Peyer's patch (tissue), 4 donors: Measurements from ENCODE around the gene STAT5B.

Source experiments
- POLR2A ChIP-seq, 2 donors: fragments of 450-650 bp; IDR thresholded peaks; one replicate each; pipeline ENCODE4 v1.5.1; 2017; ENCODE audit warnings: antibody characterized with exemption in 2 of 2, mild to moderate bottlenecking in 2 of 2, moderate library complexity in 2 of 2
- TF ChIP-seq, protein P1 (sequence below), 6 experiments: fragments of 450-650 bp in 4 of 6; fragments of 200-600 bp in 2 of 6; sonication (generic) in 1 of 6; IDR thresholded peaks; one replicate each; pipeline ENCODE4 v1.5.1; 2017 to 2019; ENCODE audit warnings: antibody characterized with exemption in 6 of 6, mild to moderate bottlenecking in 3 of 6, moderate library complexity in 1 of 6

DNA sequence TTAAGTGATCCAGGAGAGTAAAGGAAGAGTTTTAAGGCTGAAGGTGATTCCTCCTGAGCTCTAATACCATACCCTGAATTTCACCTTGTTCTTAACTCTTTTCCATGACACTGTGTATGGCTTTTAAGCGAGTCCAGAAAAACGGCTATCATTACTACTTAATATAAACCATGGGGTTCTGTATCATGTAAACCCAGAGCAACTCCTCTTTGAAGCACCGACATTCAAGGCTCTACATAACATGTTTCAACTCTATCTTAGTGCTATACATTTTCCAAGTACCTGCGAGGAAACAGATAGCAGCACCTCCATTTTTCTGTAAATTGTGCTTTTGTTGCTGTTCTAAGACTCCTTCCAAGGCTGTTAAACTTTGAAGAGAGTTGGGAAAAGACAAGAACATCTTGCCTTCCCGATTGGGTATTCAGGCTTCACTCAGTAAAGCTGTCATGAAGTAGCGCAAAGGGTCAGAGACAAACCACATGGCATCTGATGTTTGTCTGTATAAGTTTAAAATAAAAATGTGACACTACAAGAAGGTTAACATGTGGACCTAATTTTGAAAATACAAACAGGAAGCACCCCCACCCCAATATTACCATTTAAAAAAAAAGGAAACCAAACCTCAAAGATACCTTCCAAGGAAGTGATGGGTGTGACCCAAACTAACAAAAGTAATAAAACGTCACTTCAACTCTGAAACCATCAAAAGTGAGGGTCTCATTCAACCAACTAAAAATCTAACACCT is 3.9 kb downstream of the STAT5B start:
- TF ChIP-seq, protein P1, sequence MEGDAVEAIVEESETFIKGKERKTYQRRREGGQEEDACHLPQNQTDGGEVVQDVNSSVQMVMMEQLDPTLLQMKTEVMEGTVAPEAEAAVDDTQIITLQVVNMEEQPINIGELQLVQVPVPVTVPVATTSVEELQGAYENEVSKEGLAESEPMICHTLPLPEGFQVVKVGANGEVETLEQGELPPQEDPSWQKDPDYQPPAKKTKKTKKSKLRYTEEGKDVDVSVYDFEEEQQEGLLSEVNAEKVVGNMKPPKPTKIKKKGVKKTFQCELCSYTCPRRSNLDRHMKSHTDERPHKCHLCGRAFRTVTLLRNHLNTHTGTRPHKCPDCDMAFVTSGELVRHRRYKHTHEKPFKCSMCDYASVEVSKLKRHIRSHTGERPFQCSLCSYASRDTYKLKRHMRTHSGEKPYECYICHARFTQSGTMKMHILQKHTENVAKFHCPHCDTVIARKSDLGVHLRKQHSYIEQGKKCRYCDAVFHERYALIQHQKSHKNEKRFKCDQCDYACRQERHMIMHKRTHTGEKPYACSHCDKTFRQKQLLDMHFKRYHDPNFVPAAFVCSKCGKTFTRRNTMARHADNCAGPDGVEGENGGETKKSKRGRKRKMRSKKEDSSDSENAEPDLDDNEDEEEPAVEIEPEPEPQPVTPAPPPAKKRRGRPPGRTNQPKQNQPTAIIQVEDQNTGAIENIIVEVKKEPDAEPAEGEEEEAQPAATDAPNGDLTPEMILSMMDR (IDR thresholded peaks at IDR 0.05): no peak
- no peak for TF ChIP-seq POLR2A (IDR thresholded peaks at IDR 0.05)
